H1 (cell line): ENCODE measurements around the gene LIFR. TPM values are rescaled to one million over a fixed set of nuclear protein-coding genes. Genes with fewer than 3 reads are reported as not detected.

Experiments used
- CTCF ChIA-PET: fragments of 300-600 bp; sonication (Branson Sonifier 250); formaldehyde crosslinking; loops from one replicate; lab custom pipeline; 2021; ENCODE audit not compliant: partially characterized antibody; lab: Charles Lee
- POLR2A ChIA-PET: fragments of 300-600 bp; sonication (Branson Sonifier 250); formaldehyde crosslinking; loops from one replicate; lab custom pipeline; 2021; ENCODE audit warnings: inconsistent platforms; ENCODE audit not compliant: partially characterized antibody; lab: Charles Lee
- DNase-seq, 2 experiments: peaks; one replicate each; pipeline versions ENCODE4 v3.0.0 to v3.0.0-alpha.2; 2010 to 2022; ENCODE audit warnings: low spot score in 2 of 2, low read depth in 1 of 2, mixed read lengths in 1 of 2
- FAIRE-seq: peaks from 2 replicates; lab custom pipeline; 2011; peaks lifted over from hg19 to GRCh38; lab: Jason Lieb, UNC
- H2AFZ ChIP-seq: 2 replicates; pipeline ENCODE4 v1.8.1; 2012; ENCODE audit warnings: low read length, inconsistent platforms
- H2AK5ac ChIP-seq: 2 replicates; pipeline ENCODE4 v1.6.1; 2013; ENCODE audit warnings: low read depth, low read length
- H2BK120ac ChIP-seq: replicated peaks from 2 replicates; pipeline ENCODE3; 2013; ENCODE audit warnings: low read depth, low read length, inconsistent platforms
- H2BK12ac ChIP-seq: 2 replicates; pipeline ENCODE4 v1.6.1; 2013; ENCODE audit warnings: low read depth, low read length
- H2BK15ac ChIP-seq: 2 replicates; pipeline ENCODE4 v1.6.1; 2013; ENCODE audit warnings: low read length
- H2BK20ac ChIP-seq: 2 replicates; pipeline ENCODE4 v1.6.1; 2013; ENCODE audit warnings: low read length
- H2BK5ac ChIP-seq: 2 replicates; pipeline ENCODE4 v1.6.1; 2013; ENCODE audit warnings: low read depth, low read length
- H3K14ac ChIP-seq: 2 replicates; pipeline ENCODE4 v1.6.1; 2013; ENCODE audit warnings: inconsistent platforms; ENCODE audit not compliant: insufficient read length
- H3K18ac ChIP-seq: 2 replicates; pipeline ENCODE4 v1.6.1; 2013; ENCODE audit warnings: low read length; ENCODE audit errors: extremely low read depth
- H3K23ac ChIP-seq: 2 replicates; pipeline ENCODE4 v1.6.1; 2013; ENCODE audit warnings: inconsistent platforms; ENCODE audit not compliant: insufficient read length
- H3K23me2 ChIP-seq: 2 replicates; pipeline ENCODE4 v1.6.1; 2013; ENCODE audit warnings: low read depth, low read length
- H3K27ac ChIP-seq: 2 replicates; pipeline ENCODE4 v1.6.1; 2011; ENCODE audit warnings: low read depth, low read length, inconsistent platforms
- H3K27me3 ChIP-seq, 4 experiments: replicated peaks in 1 of 4; 1 replicate in 1 of 4; 2 replicates in 3 of 4; pipeline versions ENCODE4 v1.6.1 to v1.8.1; 2011 to 2013; ENCODE audit warnings: low read length in 3 of 4, mild to moderate bottlenecking in 3 of 4, inconsistent platforms in 2 of 4, mixed read lengths in 2 of 4, moderate library complexity in 1 of 4; ENCODE audit not compliant: control insufficient read depth in 3 of 4, insufficient read depth in 3 of 4; ENCODE audit errors: extremely low read depth in 1 of 4
- H3K36me3 ChIP-seq, 4 experiments: 2 replicates each; pipeline versions ENCODE4 v1.6.1 to v1.8.1; 2011 to 2013; ENCODE audit warnings: mild to moderate bottlenecking in 4 of 4, low read length in 3 of 4, moderate library complexity in 2 of 4, control low read depth in 1 of 4, inconsistent platforms in 1 of 4; ENCODE audit not compliant: insufficient read depth in 4 of 4, control insufficient read depth in 2 of 4
- H3K4ac ChIP-seq: replicated peaks from 2 replicates; pipeline ENCODE3; 2013; ENCODE audit warnings: low read length, low read depth, mixed read lengths, inconsistent platforms; ENCODE audit not compliant: insufficient read length
- H3K4me1 ChIP-seq, 4 experiments: replicated peaks in 1 of 4; 1 replicate in 1 of 4; 2 replicates in 3 of 4; pipeline versions ENCODE4 v1.6.1 to v1.8.1; 2011 to 2013; ENCODE audit warnings: low read length in 3 of 4, inconsistent platforms in 2 of 4, mixed read lengths in 1 of 4; ENCODE audit not compliant: insufficient read depth in 4 of 4, control insufficient read depth in 3 of 4
- H3K4me2 ChIP-seq, 2 experiments: 2 replicates each; pipeline versions ENCODE4 v1.6.1 to v1.8.1; 2011 to 2013; ENCODE audit warnings: low read depth in 2 of 2, low read length in 2 of 2, control low read depth in 1 of 2, inconsistent platforms in 1 of 2, mild to moderate bottlenecking in 1 of 2; ENCODE audit not compliant: insufficient read depth in 1 of 2
- H3K4me3 ChIP-seq, 4 experiments: fragments of 200-600, 300-600 bp in 1 of 4; sonication (generic), shearing (Covaris generic), sonication (Bioruptor Twin) in 1 of 4; 2 replicates each; pipeline versions ENCODE4 v1.5.1 to v1.8.1; 2011 to 2016; ENCODE audit warnings: low read length in 4 of 4, low read depth in 3 of 4, control low read depth in 2 of 4, inconsistent platforms in 2 of 4, mild to moderate bottlenecking in 2 of 4, mixed read lengths in 1 of 4, moderate library complexity in 1 of 4; ENCODE audit not compliant: insufficient read depth in 2 of 4; ENCODE audit errors: extremely low read depth in 1 of 4
- H3K56ac ChIP-seq: replicated peaks from 2 replicates; pipeline ENCODE3; 2013; ENCODE audit warnings: low read depth, mild to moderate bottlenecking, mixed read lengths, low read length, inconsistent platforms; ENCODE audit not compliant: insufficient read length
- H3K79me1 ChIP-seq: 2 replicates; pipeline ENCODE4 v1.6.1; 2013; ENCODE audit warnings: low read depth, low read length, control low read depth
- H3K79me2 ChIP-seq, 2 experiments: 2 replicates each; pipeline versions ENCODE4 v1.6.1 to v1.8.1; 2012 to 2013; ENCODE audit warnings: low read length in 2 of 2, mild to moderate bottlenecking in 2 of 2, inconsistent platforms in 1 of 2; ENCODE audit not compliant: insufficient read depth in 2 of 2, control insufficient read depth in 1 of 2
- H3K9ac ChIP-seq, 4 experiments: replicated peaks in 1 of 4; 1 replicate in 1 of 4; 2 replicates in 3 of 4; pipeline versions ENCODE4 v1.6.1 to v1.8.1; 2011 to 2013; ENCODE audit warnings: low read depth in 3 of 4, low read length in 3 of 4, control low read depth in 2 of 4, mild to moderate bottlenecking in 2 of 4, moderate library complexity in 2 of 4, inconsistent platforms in 1 of 4; ENCODE audit errors: extremely low read depth in 1 of 4
- H3K9me3 ChIP-seq, 2 experiments: 2 replicates each; pipeline versions ENCODE4 v1.6.1 to v1.8.1; 2012 to 2013; ENCODE audit warnings: mild to moderate bottlenecking in 2 of 2, moderate library complexity in 2 of 2, control low read depth in 1 of 2, inconsistent platforms in 1 of 2, low read depth in 1 of 2, low read length in 1 of 2, mixed read lengths in 1 of 2; ENCODE audit not compliant: insufficient read depth in 2 of 2
- H4K20me1 ChIP-seq, 2 experiments: replicated peaks in 1 of 2; 2 replicates each; pipeline versions ENCODE3 to v1.8.1; 2011 to 2013; ENCODE audit warnings: inconsistent platforms in 2 of 2, low read length in 2 of 2, mild to moderate bottlenecking in 1 of 2; ENCODE audit not compliant: insufficient read depth in 2 of 2, control insufficient read depth in 1 of 2
- H4K5ac ChIP-seq: 2 replicates; pipeline ENCODE4 v1.6.1; 2013; ENCODE audit warnings: low read length, low read depth, mixed read lengths, inconsistent platforms; ENCODE audit not compliant: insufficient read length
- H4K8ac ChIP-seq: 2 replicates; pipeline ENCODE4 v1.8.0; 2013; ENCODE audit warnings: mild to moderate bottlenecking, moderate library complexity, low read length, inconsistent platforms; ENCODE audit not compliant: insufficient read depth; ENCODE audit errors: extremely low read depth
- H4K91ac ChIP-seq: replicated peaks from 2 replicates; pipeline ENCODE3; 2013; ENCODE audit warnings: low read length, mixed read lengths, inconsistent platforms; ENCODE audit not compliant: insufficient read length
- BACH1 ChIP-seq: IDR thresholded peaks from 2 replicates; pipeline ENCODE4 v1.6.1; 2012; ENCODE audit warnings: low read length, improper control_type of control experiment
- CHD2 ChIP-seq: IDR thresholded peaks from 2 replicates; pipeline ENCODE4 v1.6.1; 2012; ENCODE audit warnings: low read length, improper control_type of control experiment
- EGR1 ChIP-seq: IDR thresholded peaks from 2 replicates; pipeline ENCODE4 v1.6.1; 2011; ENCODE audit warnings: low read depth, low read length, borderline replicate concordance
- JUND ChIP-seq: IDR thresholded peaks from 2 replicates; pipeline ENCODE4 v1.6.1; 2011; ENCODE audit warnings: mild to moderate bottlenecking, improper control_type of control experiment, low read length
- KDM1A ChIP-seq: fragments of 200-600, 300-600 bp; sonication (generic); IDR thresholded peaks from 2 replicates; pipeline ENCODE4 v1.7.1; 2016; ENCODE audit warnings: mild to moderate bottlenecking, low read length, borderline replicate concordance
- RAD21 ChIP-seq, 2 experiments: IDR thresholded peaks in 1 of 2; conservative IDR thresholded peaks in 1 of 2; 2 replicates each; pipeline ENCODE4 v1.6.1; 2011; ENCODE audit warnings: low read depth in 2 of 2, low read length in 2 of 2, improper control_type of control experiment in 1 of 2, inconsistent platforms in 1 of 2, mild to moderate bottlenecking in 1 of 2, moderate library complexity in 1 of 2
- SIX5 ChIP-seq: IDR thresholded peaks from 2 replicates; pipeline ENCODE4 v1.6.1; 2011; ENCODE audit warnings: mild to moderate bottlenecking, low read depth, low read length
- SP4 ChIP-seq: IDR thresholded peaks from 2 replicates; pipeline ENCODE4 v1.6.1; 2012; ENCODE audit warnings: low read length, inconsistent platforms
- SUZ12 ChIP-seq: fragments of 200-600 bp; sonication (generic); IDR thresholded peaks from 2 replicates; pipeline ENCODE4 v1.6.1; 2012; ENCODE audit warnings: mild to moderate bottlenecking, inconsistent platforms, low read length, moderate library complexity, mixed read lengths
- TAF7 ChIP-seq: optimal IDR thresholded peaks from 2 replicates; pipeline ENCODE3; 2011; ENCODE audit warnings: low read depth, mild to moderate bottlenecking, inconsistent platforms, low read length, moderate library complexity, borderline replicate concordance
- YY1 ChIP-seq: IDR thresholded peaks from 2 replicates; pipeline ENCODE4 v1.6.1; 2011; ENCODE audit warnings: low read depth, mild to moderate bottlenecking, low read length
- WGBS, 2 experiments: shearing (Covaris generic) in 1 of 2; methylation state at CpG; one replicate each; pipeline versions ENCODE4 v1.1.6 to v1.1.7; 2013 to 2015; ENCODE audit warnings: low lambda C conversion rate in 2 of 2, mixed read lengths in 2 of 2, inconsistent platforms in 1 of 2, low coverage in 1 of 2, missing lambda C conversion rate in 1 of 2; ENCODE audit not compliant: insufficient replicate concordance in 2 of 2, insufficient coverage in 1 of 2, insufficient read length in 1 of 2; ENCODE audit errors: extremely low coverage in 1 of 2, missing lambda C conversion rate in 1 of 2; 5-methylcytosine and 5-hydroxymethylcytosine counted together
- polyA plus RNA-seq, 7 experiments: library from polyadenylated mRNA; depleted of rRNA in 3 of 7; stranded (reverse) in 5 of 7; unstranded in 2 of 7; fragments of >200 nt in 5 of 7; fragments of 200-250 nt in 2 of 7; gene quantifications; 1 replicate in 5 of 7; 2 replicates in 1 of 7; 4 replicates in 1 of 7; pipeline versions ENCODE4 v1.2.1 to v1.2.3, GENCODE V29; 2011 to 2013; ENCODE audit warnings: missing spikeins in 2 of 7, mixed read lengths in 2 of 7
- total RNA-seq: library from RNA; stranded (reverse); fragmentation: NEBNext Ultra II Directional; extraction: Animal tissue kit (Norgen Biotek cat#: 25700); gene quantifications from 2 replicates; pipeline ENCODE4 v1.2.1, GENCODE V29; 2021
- TF ChIP-seq, protein P1 (sequence below), 3 experiments: IDR thresholded peaks; 1 replicate in 2 of 3; 2 replicates in 1 of 3; pipeline versions ENCODE4 v1.5.1 to v1.6.1; 2011; ENCODE audit warnings: low read length in 3 of 3, mild to moderate bottlenecking in 3 of 3, inconsistent platforms in 2 of 3, low read depth in 1 of 3, moderate library complexity in 1 of 3; ENCODE audit not compliant: insufficient read depth in 1 of 3; ENCODE audit errors: control extremely low read depth in 1 of 3

LIFR gene
- total and polyA plus RNA-seq, 2 of the 8 experiments (the other 6 are each of a cell fraction or from before 2014, with no cell fraction given): 2.0 to 18.9 TPM

DNA sequence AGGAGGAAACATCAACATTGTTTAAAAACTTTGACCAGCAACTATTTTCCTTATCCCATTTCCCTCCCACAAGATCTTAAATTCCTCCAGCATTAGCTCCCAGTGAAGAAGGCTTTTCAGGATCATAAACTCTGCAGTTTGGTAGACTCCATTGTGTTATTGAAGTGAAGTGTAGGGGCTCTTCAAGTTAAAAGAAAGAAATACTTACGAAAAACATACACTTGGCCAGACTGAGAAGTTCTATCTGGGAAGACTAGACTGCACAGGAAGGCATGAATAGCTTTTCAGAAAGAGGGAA is 22.3 kb downstream of the LIFR start:
- 86% methylated on average over 1 of the region's 1 CpG; no CpG with 5 or more reads in 1 of the 2 experiments for WGBS, 2 experiments
- no peak overlapping the region for H2BK120ac ChIP-seq
- FAIRE-seq (no peak), DNase-seq (no peak)
- peaks cover 3% of the 10 kb centered on the region; the same call in 1 of the 2 replicates for H3K79me1 ChIP-seq
- H3K36me3 ChIP-seq: no peaks in the 10 kb centered on the region
- H3K23ac ChIP-seq: no peak overlapping the region
- no peak overlapping the region for H4K91ac ChIP-seq
- H3K14ac ChIP-seq: no peak overlapping the region
- ChIA-PET CTCF (interaction anchor here (1.0 to 2.0 kb wide), 3 partner anchors 16 to 114 kb away, joined by 3 to 6 read pairs (median 3); no protein-coding TSS in a partner anchor), POLR2A (no interaction called here)
- no peak overlapping the region for H2BK15ac ChIP-seq
- H3K4ac ChIP-seq: no peak overlapping the region
- H2AK5ac ChIP-seq: no peak overlapping the region
- no peak overlapping the region for H2AFZ ChIP-seq
- H4K8ac ChIP-seq: no peak overlapping the region
- no peak overlapping the region for H3K9ac ChIP-seq
- H3K27ac ChIP-seq: no peak overlapping the region
- no peak overlapping the region for H3K56ac ChIP-seq
- H2BK20ac ChIP-seq: no peak overlapping the region
- H3K18ac ChIP-seq: no peak overlapping the region
- peaks cover 0 to 55% of the 10 kb centered on the region in 2 experiments; a peak in 2 of 4 replicates for H3K79me2 ChIP-seq
- H3K4me2 ChIP-seq: no peak overlapping the region
- H3K4me3 ChIP-seq: no peak overlapping the region
- H2BK5ac ChIP-seq: no peak overlapping the region
- H4K20me1 ChIP-seq: no peaks in the 10 kb centered on the region
- H3K9me3 ChIP-seq: no peaks in the 10 kb centered on the region
- no peak overlapping the region for H4K5ac ChIP-seq
- no peaks in the 10 kb centered on the region for H3K27me3 ChIP-seq
- H3K23me2 ChIP-seq: no peaks in the 10 kb centered on the region
- H3K4me1 ChIP-seq: peaks cover 0 to 13% (median 9%) of the 10 kb centered on the region in 4 experiments; a peak in 5 of 7 replicates
- no peak overlapping the region for H2BK12ac ChIP-seq
- no peak for TF ChIP-seq KDM1A
- TF ChIP-seq EGR1: no peak
- no peak for TF ChIP-seq JUND
- no peak for TF ChIP-seq RAD21 (IDR thresholded peaks at IDR 0.05 in 1 of 2, conservative IDR thresholded peaks at IDR 0.05 in 1 of 2; ENCODE audit: low read depth in 2 of 2, low read length in 2 of 2)
- no peak for TF ChIP-seq SIX5
- TF ChIP-seq YY1: no peak
- TF ChIP-seq BACH1: no peak
- no peak for TF ChIP-seq SUZ12
- no peak for TF ChIP-seq TAF7
- TF ChIP-seq CHD2: no peak
- TF ChIP-seq, protein P1, sequence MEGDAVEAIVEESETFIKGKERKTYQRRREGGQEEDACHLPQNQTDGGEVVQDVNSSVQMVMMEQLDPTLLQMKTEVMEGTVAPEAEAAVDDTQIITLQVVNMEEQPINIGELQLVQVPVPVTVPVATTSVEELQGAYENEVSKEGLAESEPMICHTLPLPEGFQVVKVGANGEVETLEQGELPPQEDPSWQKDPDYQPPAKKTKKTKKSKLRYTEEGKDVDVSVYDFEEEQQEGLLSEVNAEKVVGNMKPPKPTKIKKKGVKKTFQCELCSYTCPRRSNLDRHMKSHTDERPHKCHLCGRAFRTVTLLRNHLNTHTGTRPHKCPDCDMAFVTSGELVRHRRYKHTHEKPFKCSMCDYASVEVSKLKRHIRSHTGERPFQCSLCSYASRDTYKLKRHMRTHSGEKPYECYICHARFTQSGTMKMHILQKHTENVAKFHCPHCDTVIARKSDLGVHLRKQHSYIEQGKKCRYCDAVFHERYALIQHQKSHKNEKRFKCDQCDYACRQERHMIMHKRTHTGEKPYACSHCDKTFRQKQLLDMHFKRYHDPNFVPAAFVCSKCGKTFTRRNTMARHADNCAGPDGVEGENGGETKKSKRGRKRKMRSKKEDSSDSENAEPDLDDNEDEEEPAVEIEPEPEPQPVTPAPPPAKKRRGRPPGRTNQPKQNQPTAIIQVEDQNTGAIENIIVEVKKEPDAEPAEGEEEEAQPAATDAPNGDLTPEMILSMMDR (IDR thresholded peaks at IDR 0.05; ENCODE audit: control extremely low read depth in 1 of 3, insufficient read depth in 1 of 3, low read depth in 1 of 3, low read length in 3 of 3): no peak
- no peak for TF ChIP-seq SP4
